Spleen (tissue), 11 donors: ENCODE measurements around the gene GYPB. TPM values are rescaled to one million over a fixed set of nuclear protein-coding genes. Genes with fewer than 3 reads are reported as not detected.
"Not testable (repeated sequence)": the region's sequence is repeated elsewhere in the genome, so short reads cannot be mapped to it uniquely, and the experiment has no call there.

ENCODE experiments used
- DNase-seq: peaks from one replicate; pipeline ENCODE4 v3.0.0-alpha.2; 2020
- H3K27ac ChIP-seq, 8 donors: fragments of 200-600 bp; sonication (generic) in 7 of 8; 1 replicate in 4 of 8; 2 replicates in 4 of 8; pipeline versions ENCODE4 v1.5.0 to v1.8.0; 2016 to 2021; ENCODE audit warnings: inconsistent platforms in 4 of 8, mild to moderate bottlenecking in 4 of 8, moderate library complexity in 1 of 8
- H3K27me3 ChIP-seq, 7 donors: fragments of 200-600 bp; sonication (generic) in 6 of 7; replicated peaks in 1 of 7; 1 replicate in 4 of 7; 2 replicates in 3 of 7; pipeline versions ENCODE4 v1.5.0 to v1.8.0; 2016 to 2021; ENCODE audit warnings: inconsistent platforms in 3 of 7, mild to moderate bottlenecking in 1 of 7
- H3K36me3 ChIP-seq, 6 donors: fragments of 200-600 bp; sonication (generic) in 5 of 6; 1 replicate in 4 of 6; 2 replicates in 2 of 6; pipeline versions ENCODE4 v1.5.0 to v1.8.0; 2016 to 2021; ENCODE audit warnings: inconsistent platforms in 2 of 6
- H3K4me1 ChIP-seq, 6 donors: fragments of 200-600 bp; sonication (generic) in 5 of 6; 1 replicate in 3 of 6; 2 replicates in 3 of 6; pipeline versions ENCODE4 v1.5.0 to v1.8.0; 2016 to 2021; ENCODE audit warnings: inconsistent platforms in 3 of 6
- H3K4me3 ChIP-seq, 8 donors: fragments of 200-600 bp; sonication (generic) in 7 of 8; 1 replicate in 4 of 8; 2 replicates in 4 of 8; pipeline versions ENCODE4 v1.5.0 to v1.8.0; 2016 to 2021; ENCODE audit warnings: inconsistent platforms in 4 of 8, mild to moderate bottlenecking in 4 of 8, moderate library complexity in 2 of 8
- H3K9me3 ChIP-seq, 8 donors: fragments of 200-600 bp; sonication (generic) in 7 of 8; 1 replicate in 4 of 8; 2 replicates in 4 of 8; pipeline versions ENCODE4 v1.5.0 to v1.8.0; 2016 to 2021; ENCODE audit warnings: inconsistent platforms in 4 of 8
- WGBS, 5 donors: extraction: QIAGEN DNeasy Blood & Tissue Kit in 3 of 5; methylation state at CpG; one replicate each; pipeline versions ENCODE4 v1.1.5 to v1.1.7; 2013 to 2018; 5-methylcytosine and 5-hydroxymethylcytosine counted together
- intact Hi-C: fragments of 100-400 bp; cut with DNase I; formaldehyde crosslinking; loops from one replicate; pipeline ENCODE4 v1.15.0; 2023; ENCODE audit warnings: low total_unique reads
- polyA plus RNA-seq, 3 donors: library from polyadenylated mRNA; stranded (reverse); fragments of 200-250 nt; gene quantifications; one replicate each; pipeline ENCODE4 v1.2.1, GENCODE V29; 2013
- total RNA-seq, 7 donors: library from RNA; depleted of rRNA in 3 of 7; stranded (reverse); fragments of >200 nt in 3 of 7; fragmentation: NEBNext Ultra II Directional in 4 of 7; extraction: Animal tissue kit (Norgen Biotek cat#: 25700) in 4 of 7; gene quantifications; one replicate each; pipeline versions ENCODE4 v1.1.0 to v1.2.1, GENCODE V29; 2016 to 2021
- donor health status: healthy with polysubstance abuse.
- donor health status: DM: no; HTN: no; CAD: no; lungs with moderate emphysema.
- donor health status: DM: no; HTN: no; CAD: no.
- donor health status: Bipolar disorder and iron deficiency.
- donor health status: healthy.
- donor health status: DM: no; HTN: no; CAD: no.
- donor health status: DM: yes; HTN: yes; CAD: no.

Gene GYPB
- total and polyA plus RNA-seq, 10 donors, result 0.99 to 40.0 (median 19.1) TPM; not detected in 4

DNA sequence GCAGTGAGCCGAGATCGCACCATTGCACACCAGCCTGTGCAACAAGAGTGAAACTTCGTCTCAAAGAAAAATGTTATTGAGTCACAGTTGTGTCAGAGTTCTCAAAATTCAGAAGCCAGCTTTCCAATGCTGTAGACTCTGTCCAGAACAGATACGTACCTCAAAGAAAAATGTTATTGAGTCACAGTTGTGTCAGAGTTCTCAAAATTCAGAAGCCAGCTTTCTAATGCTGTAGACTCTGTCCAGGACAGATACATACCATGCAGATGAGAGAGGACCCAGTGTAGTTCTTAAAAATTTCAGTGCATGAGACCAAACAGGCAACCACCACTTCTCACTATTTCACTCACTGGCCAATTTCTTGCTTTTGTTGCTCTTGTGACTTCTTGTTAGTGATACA, 68.2 kb downstream of the GYPB start:
- H3K27ac ChIP-seq, intact Hi-C loops, H3K36me3 ChIP-seq, H3K4me1 ChIP-seq, DNase-seq, H3K27me3 ChIP-seq, H3K4me3 ChIP-seq: not testable (repeated sequence)
- peaks cover 0 to 23% (median 19%) of the 10 kb centered on the region in 8 donors for H3K9me3 ChIP-seq
- WGBS, 5 donors, result 87 to 98% (median 91%) methylated on average over 4 of the region's 4 CpGs

DNA sequence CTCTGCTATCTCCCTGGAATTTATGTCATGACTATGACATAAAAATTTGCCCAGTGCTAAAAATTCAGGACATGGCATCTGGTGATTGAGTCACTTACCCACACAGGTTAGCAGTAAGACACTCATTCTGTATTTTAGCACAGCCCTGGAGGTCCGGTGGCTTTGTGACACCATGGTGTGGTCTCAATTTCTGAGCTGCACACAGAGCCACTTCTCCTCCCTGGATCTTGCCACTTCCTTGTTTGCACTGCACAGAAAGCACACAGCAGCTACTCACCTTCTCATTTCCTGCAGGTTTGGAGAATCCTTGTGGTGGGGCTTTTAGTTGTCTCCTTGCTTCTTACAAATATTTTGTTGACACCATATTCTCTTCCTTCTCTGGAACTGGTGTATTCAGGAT, 69.0 kb downstream of the GYPB start:
- 0 to 43% (median 30%) methylated on average over 1 of the region's 1 CpG for WGBS, 5 donors
- H3K4me3 ChIP-seq, H3K27me3 ChIP-seq, DNase-seq, H3K27ac ChIP-seq, H3K4me1 ChIP-seq, intact Hi-C loops, H3K36me3 ChIP-seq: not testable (repeated sequence)
- peaks cover 0 to 23% (median 19%) of the 10 kb centered on the region in 8 donors for H3K9me3 ChIP-seq

DNA sequence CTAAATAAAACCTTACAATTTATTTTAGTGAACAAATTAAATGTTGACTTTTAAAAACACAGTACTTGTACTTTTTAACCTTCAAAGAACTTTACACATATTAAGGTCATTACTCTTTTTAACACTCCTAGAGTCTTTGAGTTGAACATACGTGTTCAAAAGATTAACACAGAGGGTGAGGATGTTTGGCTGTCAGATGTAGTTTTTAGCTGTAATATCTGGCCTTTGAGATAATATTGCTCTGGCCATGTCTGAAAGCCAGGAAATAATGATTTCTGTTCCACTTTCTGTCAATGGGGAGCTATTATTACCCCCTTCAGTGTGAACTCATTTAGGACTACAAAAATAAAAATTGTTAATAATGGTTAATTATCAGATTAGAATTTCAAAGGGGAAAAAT, 71.7 kb downstream of the GYPB start:
- H3K36me3 ChIP-seq, H3K4me1 ChIP-seq, H3K4me3 ChIP-seq, H3K27ac ChIP-seq, DNase-seq, H3K27me3 ChIP-seq, intact Hi-C loops: not testable (repeated sequence)
- 54 to 73% (median 68%) methylated on average over 1 of the region's 1 CpG for WGBS, 5 donors
- peaks cover 0 to 18% (median 15%) of the 10 kb centered on the region in 8 donors for H3K9me3 ChIP-seq

Other genes with a start within 250 kb of the GYPB start
- gene GYPE, start 113.8 kb downstream of the GYPB start, total RNA-seq, result 10 to 100 TPM in 1 of 7 donors, 1 to 10 TPM in 6; 3.5 to 10.3 (median 4.8) TPM
- 1 to 10 TPM; 5.3 to 9.5 (median 9.1) TPM for gene GYPE, start 113.8 kb downstream of the GYPB start, polyA plus RNA-seq
- 10 to 100 TPM in 1 of 7 donors, 1 to 10 TPM in 2, under 1 TPM in 3, not detected in 1; 0.60 to 27.8 (median 0.86) TPM for gene GYPA, start 121.3 kb upstream of the GYPB start, total RNA-seq
- gene GYPA, start 121.3 kb upstream of the GYPB start, polyA plus RNA-seq, result 1 to 10 TPM in 1 of 3 donors, under 1 TPM in 1, not detected in 1; 0.06 to 1.0 TPM